HEK293T (cell line): ENCODE data around the gene OR7A10.

Experiments used
- ARNT ChIP-seq: fragments of 450-650 bp; IDR thresholded peaks from 2 replicates; pipeline ENCODE4 v1.6.1; 2017; ENCODE audit warnings: mild to moderate bottlenecking
- BHLHE40 ChIP-seq: fragments of 450-650 bp; IDR thresholded peaks from 2 replicates; pipeline ENCODE4 v1.6.1; 2016; ENCODE audit warnings: mild to moderate bottlenecking, moderate library complexity, borderline replicate concordance
- ELF4 ChIP-seq: fragments of 450-650 bp; IDR thresholded peaks from 2 replicates; pipeline ENCODE4 v1.6.1; 2017; ENCODE audit warnings: antibody characterized with exemption
- FOXK2 ChIP-seq: fragments of 450-650 bp; IDR thresholded peaks from 2 replicates; pipeline ENCODE4 v1.6.1; 2016; ENCODE audit warnings: mild to moderate bottlenecking
- FOXM1 ChIP-seq: fragments of 450-650 bp; IDR thresholded peaks from 2 replicates; pipeline ENCODE4 v1.6.1; 2017; ENCODE audit warnings: mild to moderate bottlenecking, borderline replicate concordance
- HDGF ChIP-seq: fragments of 450-650 bp; IDR thresholded peaks from 2 replicates; pipeline ENCODE4 v1.6.1; 2017; ENCODE audit warnings: antibody characterized with exemption, borderline replicate concordance
- LEF1 ChIP-seq: fragments of 450-650 bp; IDR thresholded peaks from 2 replicates; pipeline ENCODE4 v1.6.1; 2017; ENCODE audit warnings: mild to moderate bottlenecking, borderline replicate concordance
- NFRKB ChIP-seq: fragments of 450-650 bp; IDR thresholded peaks from 2 replicates; pipeline ENCODE4 v1.6.1; 2016; ENCODE audit warnings: mild to moderate bottlenecking, moderate library complexity
- SP1 ChIP-seq: fragments of 450-650 bp; IDR thresholded peaks from 2 replicates; pipeline ENCODE4 v1.6.1; 2017
- SUZ12 ChIP-seq: fragments of 450-650 bp; IDR thresholded peaks from 2 replicates; pipeline ENCODE4 v1.6.1; 2016; ENCODE audit warnings: mild to moderate bottlenecking
- TARDBP ChIP-seq: fragments of 450-650 bp; IDR thresholded peaks from 2 replicates; pipeline ENCODE4 v1.6.1; 2016
- ZNF384 ChIP-seq: fragments of 450-650 bp; IDR thresholded peaks from 2 replicates; pipeline ENCODE4 v1.6.1; 2016
- TF ChIP-seq, protein P1 (sequence below): fragments of 450-650 bp; IDR thresholded peaks from 2 replicates; pipeline ENCODE4 v1.6.1; 2016

DNA sequence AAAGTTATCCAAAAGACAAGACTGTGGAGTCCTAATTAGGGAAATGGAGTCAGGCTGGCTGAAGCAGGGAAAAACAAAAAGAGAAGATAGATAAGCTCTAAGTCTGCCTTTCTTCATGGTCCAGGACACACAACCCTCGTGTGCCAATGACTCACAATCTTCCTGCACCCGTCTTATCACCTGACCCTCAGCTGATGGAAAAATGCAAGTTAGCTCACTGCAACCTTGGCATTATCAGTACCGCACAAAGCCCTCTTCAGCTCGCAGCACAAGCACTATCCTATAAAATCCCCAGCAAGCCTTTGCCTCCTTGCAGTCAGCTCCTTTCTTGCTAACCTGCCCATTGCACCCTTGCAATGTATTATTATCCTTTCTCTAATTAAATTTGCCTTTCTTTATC lies 18.0 kb downstream of the OR7A10 start:
- TF ChIP-seq HDGF (no peak), TARDBP (no peak), FOXM1 (no peak), ARNT (no peak), ELF4 (no peak), SP1 (no peak), SUZ12 (no peak), LEF1 (no peak), ZNF384 (no peak), NFRKB (no peak), BHLHE40 (no peak), FOXK2 (no peak)
- TF ChIP-seq, protein P1, sequence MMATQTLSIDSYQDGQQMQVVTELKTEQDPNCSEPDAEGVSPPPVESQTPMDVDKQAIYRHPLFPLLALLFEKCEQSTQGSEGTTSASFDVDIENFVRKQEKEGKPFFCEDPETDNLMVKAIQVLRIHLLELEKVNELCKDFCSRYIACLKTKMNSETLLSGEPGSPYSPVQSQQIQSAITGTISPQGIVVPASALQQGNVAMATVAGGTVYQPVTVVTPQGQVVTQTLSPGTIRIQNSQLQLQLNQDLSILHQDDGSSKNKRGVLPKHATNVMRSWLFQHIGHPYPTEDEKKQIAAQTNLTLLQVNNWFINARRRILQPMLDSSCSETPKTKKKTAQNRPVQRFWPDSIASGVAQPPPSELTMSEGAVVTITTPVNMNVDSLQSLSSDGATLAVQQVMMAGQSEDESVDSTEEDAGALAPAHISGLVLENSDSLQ, result no peak
